ENCODE results near the gene FMNL3.

- TF ChIP-seq EP300 (conservative IDR thresholded peaks at IDR 0.05; ENCODE audit: poor library complexity, severe bottlenecking) (no peak), POLR2AphosphoS5 (IDR thresholded peaks at IDR 0.05) (no peak)
- TF ChIP-seq, protein P1, sequence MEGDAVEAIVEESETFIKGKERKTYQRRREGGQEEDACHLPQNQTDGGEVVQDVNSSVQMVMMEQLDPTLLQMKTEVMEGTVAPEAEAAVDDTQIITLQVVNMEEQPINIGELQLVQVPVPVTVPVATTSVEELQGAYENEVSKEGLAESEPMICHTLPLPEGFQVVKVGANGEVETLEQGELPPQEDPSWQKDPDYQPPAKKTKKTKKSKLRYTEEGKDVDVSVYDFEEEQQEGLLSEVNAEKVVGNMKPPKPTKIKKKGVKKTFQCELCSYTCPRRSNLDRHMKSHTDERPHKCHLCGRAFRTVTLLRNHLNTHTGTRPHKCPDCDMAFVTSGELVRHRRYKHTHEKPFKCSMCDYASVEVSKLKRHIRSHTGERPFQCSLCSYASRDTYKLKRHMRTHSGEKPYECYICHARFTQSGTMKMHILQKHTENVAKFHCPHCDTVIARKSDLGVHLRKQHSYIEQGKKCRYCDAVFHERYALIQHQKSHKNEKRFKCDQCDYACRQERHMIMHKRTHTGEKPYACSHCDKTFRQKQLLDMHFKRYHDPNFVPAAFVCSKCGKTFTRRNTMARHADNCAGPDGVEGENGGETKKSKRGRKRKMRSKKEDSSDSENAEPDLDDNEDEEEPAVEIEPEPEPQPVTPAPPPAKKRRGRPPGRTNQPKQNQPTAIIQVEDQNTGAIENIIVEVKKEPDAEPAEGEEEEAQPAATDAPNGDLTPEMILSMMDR (IDR thresholded peaks at IDR 0.05; ENCODE audit: poor library complexity, severe bottlenecking) = no peak
- TF ChIP-seq, protein P2, sequence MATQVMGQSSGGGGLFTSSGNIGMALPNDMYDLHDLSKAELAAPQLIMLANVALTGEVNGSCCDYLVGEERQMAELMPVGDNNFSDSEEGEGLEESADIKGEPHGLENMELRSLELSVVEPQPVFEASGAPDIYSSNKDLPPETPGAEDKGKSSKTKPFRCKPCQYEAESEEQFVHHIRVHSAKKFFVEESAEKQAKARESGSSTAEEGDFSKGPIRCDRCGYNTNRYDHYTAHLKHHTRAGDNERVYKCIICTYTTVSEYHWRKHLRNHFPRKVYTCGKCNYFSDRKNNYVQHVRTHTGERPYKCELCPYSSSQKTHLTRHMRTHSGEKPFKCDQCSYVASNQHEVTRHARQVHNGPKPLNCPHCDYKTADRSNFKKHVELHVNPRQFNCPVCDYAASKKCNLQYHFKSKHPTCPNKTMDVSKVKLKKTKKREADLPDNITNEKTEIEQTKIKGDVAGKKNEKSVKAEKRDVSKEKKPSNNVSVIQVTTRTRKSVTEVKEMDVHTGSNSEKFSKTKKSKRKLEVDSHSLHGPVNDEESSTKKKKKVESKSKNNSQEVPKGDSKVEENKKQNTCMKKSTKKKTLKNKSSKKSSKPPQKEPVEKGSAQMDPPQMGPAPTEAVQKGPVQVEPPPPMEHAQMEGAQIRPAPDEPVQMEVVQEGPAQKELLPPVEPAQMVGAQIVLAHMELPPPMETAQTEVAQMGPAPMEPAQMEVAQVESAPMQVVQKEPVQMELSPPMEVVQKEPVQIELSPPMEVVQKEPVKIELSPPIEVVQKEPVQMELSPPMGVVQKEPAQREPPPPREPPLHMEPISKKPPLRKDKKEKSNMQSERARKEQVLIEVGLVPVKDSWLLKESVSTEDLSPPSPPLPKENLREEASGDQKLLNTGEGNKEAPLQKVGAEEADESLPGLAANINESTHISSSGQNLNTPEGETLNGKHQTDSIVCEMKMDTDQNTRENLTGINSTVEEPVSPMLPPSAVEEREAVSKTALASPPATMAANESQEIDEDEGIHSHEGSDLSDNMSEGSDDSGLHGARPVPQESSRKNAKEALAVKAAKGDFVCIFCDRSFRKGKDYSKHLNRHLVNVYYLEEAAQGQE (IDR thresholded peaks at IDR 0.05; ENCODE audit: borderline replicate concordance) = no peak
Observed at GRCh38 chr12:49631336-49631907, 75.8 kb downstream of the FMNL3 start.
